Astrocyte of the spinal cord (primary cell): Measurements from ENCODE around the gene UBE2L3.

Experiments used
- DNase-seq: peaks from one replicate; pipeline ENCODE4 v3.0.0; 2011; ENCODE audit warnings: low read depth, low spot score
- H3K4me3 ChIP-seq: 2 replicates; pipeline ENCODE4 v1.5.1; 2011; ENCODE audit warnings: low read depth, mild to moderate bottlenecking, low read length, moderate library complexity
- CTCF ChIP-seq: IDR thresholded peaks from 2 replicates; pipeline ENCODE4 v1.5.1; 2012; ENCODE audit warnings: low read depth, mild to moderate bottlenecking, low read length, inconsistent platforms
- in situ Hi-C: cut with HindIII; loops from 2 replicates; pipeline ENCODE4 v1.10.0; 2017; ENCODE audit warnings: low sequenced_read_pairs

UBE2L3 gene

GRCh38 chr22:21629255-21630149, 62.0 kb downstream of the UBE2L3 start, which contains the start of gene YDJC:
TSS of gene YDJC (minus strand) at chr22:21630022. CDS start at chr22:21630014, 8 bp downstream.
- in situ Hi-C loops, result no loop called here
- TF ChIP-seq CTCF, result peak; percentile 71
- DNase-seq, result peak; percentile 88
- peak within 1 kb of the TSS; percentile 89 for H3K4me3 ChIP-seq

- no peak overlapping the region for H3K4me3 ChIP-seq
- DNase-seq, result no peak
- no peak for TF ChIP-seq CTCF
- in situ Hi-C loops, result no loop called here
Measured at GRCh38 chr22:21631025-21631424, 63.5 kb downstream of the UBE2L3 start.

- DNase-seq, result no peak
- in situ Hi-C loops, result no loop called here
- no peak within 1 kb of the TSS for H3K4me3 ChIP-seq
- TF ChIP-seq CTCF, result no peak
Measured at GRCh38 chr22:21632237-21632895, 64.9 kb downstream of the UBE2L3 start, which contains the start of gene CCDC116. TSS of gene CCDC116 (plus strand) at chr22:21632760. CDS start at chr22:21633182, 422 bp downstream.

- no peak for TF ChIP-seq CTCF
- no peak overlapping the region for H3K4me3 ChIP-seq
- no peak for DNase-seq
- in situ Hi-C loops, result no loop called here
Measured at GRCh38 chr22:21632931-21633330, 65.4 kb downstream of the UBE2L3 start.

- no peak for TF ChIP-seq CTCF
- in situ Hi-C loops, result no loop called here
Measured at GRCh38 chr22:21633481-21633880, 66.0 kb downstream of the UBE2L3 start.

GRCh38 chr22:21634081-21634480, 66.6 kb downstream of the UBE2L3 start:
- in situ Hi-C loops, result no loop called here
- no peak for TF ChIP-seq CTCF
- no peak for DNase-seq
- no peak overlapping the region for H3K4me3 ChIP-seq

More at GRCh38 chr22:21633481-21633880, 66.0 kb downstream of the UBE2L3 start:
- no peak overlapping the region for H3K4me3 ChIP-seq
- no peak for DNase-seq
